Gastroesophageal sphincter (tissue), 4 donors: ENCODE measurements around the gene GMNN. TPM values are rescaled to one million over a fixed set of nuclear protein-coding genes. Genes with fewer than 3 reads are reported as not detected.
"Not testable (repeated sequence)": the region's sequence is repeated elsewhere in the genome, so short reads cannot be mapped to it uniquely, and the experiment has no call there.

Experiments
- ATAC-seq: fragments of 150-250 bp; one replicate; pipeline ENCODE4 v1.9.1; 2016; ENCODE audit warnings: mild to moderate bottlenecking, moderate library complexity
- H3K27ac ChIP-seq, 4 donors: fragments of 200-600 bp; sonication (generic) in 3 of 4; 1 replicate in 3 of 4; 2 replicates in 1 of 4; pipeline ENCODE4 v1.5.1; 2016 to 2019
- H3K27me3 ChIP-seq: fragments of 200-600 bp; sonication (generic); one replicate; pipeline ENCODE4 v1.5.1; 2019
- H3K36me3 ChIP-seq, 2 donors: fragments of 200-600 bp; sonication (generic); one replicate each; pipeline ENCODE4 v1.5.1; 2019; ENCODE audit warnings: control low read depth in 1 of 2
- H3K4me1 ChIP-seq, 3 donors: fragments of 200-600 bp; sonication (generic); 1 replicate in 2 of 3; 2 replicates in 1 of 3; pipeline ENCODE4 v1.5.1; 2016 to 2019; ENCODE audit warnings: control low read depth in 2 of 3
- H3K4me3 ChIP-seq, 2 donors: fragments of 200-600 bp; sonication (generic); one replicate each; pipeline ENCODE4 v1.5.1; 2019; ENCODE audit warnings: mild to moderate bottlenecking in 1 of 2, moderate library complexity in 1 of 2
- H3K9me3 ChIP-seq, 3 donors: fragments of 200-600 bp; sonication (generic); one replicate each; pipeline ENCODE4 v1.5.1; 2017 to 2019; ENCODE audit warnings: control low read depth in 2 of 3
- CTCF ChIP-seq, 4 experiments: fragments of 200-600 bp in 2 of 4; fragments of 450-650 bp in 2 of 4; sonication (generic) in 1 of 4; IDR thresholded peaks; one replicate each; pipeline ENCODE4 v1.5.1; 2017 to 2019; ENCODE audit warnings: antibody characterized with exemption in 4 of 4, mild to moderate bottlenecking in 2 of 4, moderate library complexity in 2 of 4
- EP300 ChIP-seq: sonication (generic); formaldehyde crosslinking; IDR thresholded peaks from one replicate; pipeline ENCODE4 v1.6.1; 2017; ENCODE audit warnings: antibody characterized with exemption, mild to moderate bottlenecking
- POLR2A ChIP-seq, 2 donors: fragments of 450-650 bp; IDR thresholded peaks; one replicate each; pipeline ENCODE4 v1.6.1; 2017; ENCODE audit warnings: antibody characterized with exemption in 2 of 2, mild to moderate bottlenecking in 2 of 2, moderate library complexity in 1 of 2
- POLR2AphosphoS5 ChIP-seq: sonication (generic); formaldehyde crosslinking; IDR thresholded peaks from one replicate; pipeline ENCODE4 v1.6.1; 2017; ENCODE audit warnings: antibody characterized with exemption
- WGBS, 2 donors: methylation state at CpG; one replicate each; pipeline ENCODE4 v1.1.5; 2018; ENCODE audit warnings: low coverage in 1 of 2; 5-methylcytosine and 5-hydroxymethylcytosine counted together
- total RNA-seq, 4 donors: library from RNA; depleted of rRNA; stranded (reverse); fragments of >200 nt; gene quantifications; one replicate each; pipeline ENCODE4 v1.1.0, GENCODE V29; 2016

GMNN gene
- total RNA-seq, 4 donors from 2014 or later, result 2.7 to 9.7 (median 4.0) TPM

GRCh38 chr6:24761851-24762250 lies 12.9 kb upstream of the GMNN start:
- ATAC-seq, result no peak
- Histone ChIP-seq H3K9me3 (no peaks in the 10 kb centered on the region), H3K4me3 (no peak overlapping the region), H3K4me1 (no peaks in the 10 kb centered on the region), H3K27me3 (no peaks in the 10 kb centered on the region), H3K36me3 (no peaks in the 10 kb centered on the region), H3K27ac (no peak overlapping the region)
- TF ChIP-seq POLR2AphosphoS5, result no peak
- TF ChIP-seq EP300, result no peak
- no peak for TF ChIP-seq CTCF (IDR thresholded peaks at IDR 0.05)
- no peak for TF ChIP-seq POLR2A (IDR thresholded peaks at IDR 0.05)

- no peaks in the 10 kb centered on the region for H3K36me3 ChIP-seq
- H3K4me1 ChIP-seq, result no peaks in the 10 kb centered on the region
- H3K27ac ChIP-seq, result no peak overlapping the region
- no peak for TF ChIP-seq CTCF (IDR thresholded peaks at IDR 0.05)
- no peak for TF ChIP-seq POLR2A (IDR thresholded peaks at IDR 0.05)
- no peak for TF ChIP-seq EP300
- TF ChIP-seq POLR2AphosphoS5, result no peak
- ATAC-seq, result no peak
- H3K9me3 ChIP-seq, result no peaks in the 10 kb centered on the region
- H3K4me3 ChIP-seq, result no peak overlapping the region
- WGBS, 2 donors, result 79 to 100% methylated on average over 2 to 3 of the region's 3 CpGs
- H3K27me3 ChIP-seq, result no peaks in the 10 kb centered on the region
Measured at GRCh38 chr6:24763578-24763977, 11.2 kb upstream of the GMNN start.

- 40 to 77% methylated on average over 1 to 5 of the region's 20 CpGs for WGBS, 2 donors
- not testable (repeated sequence) for H3K4me3 ChIP-seq, ATAC-seq, H3K9me3 ChIP-seq, H3K27ac ChIP-seq, H3K36me3 ChIP-seq, H3K27me3 ChIP-seq, H3K4me1 ChIP-seq
Measured at GRCh38 chr6:24764833-24765828, 9.6 kb upstream of the GMNN start.

- not testable (repeated sequence) for H3K4me1 ChIP-seq, H3K36me3 ChIP-seq, H3K4me3 ChIP-seq, H3K27ac ChIP-seq, H3K9me3 ChIP-seq, H3K27me3 ChIP-seq, ATAC-seq
- no CpG with 5 or more reads among the region's 26 CpGs for WGBS, 2 donors
Measured at GRCh38 chr6:24765968-24766367, 8.8 kb upstream of the GMNN start.

- no peak overlapping the region for H3K4me3 ChIP-seq
- no peaks in the 10 kb centered on the region for H3K36me3 ChIP-seq
- H3K27me3 ChIP-seq, result no peaks in the 10 kb centered on the region
- no peaks in the 10 kb centered on the region for H3K4me1 ChIP-seq
- 52 to 59% methylated on average over 9 of the region's 9 CpGs for WGBS, 2 donors
- no peak overlapping the region for H3K27ac ChIP-seq
- TF ChIP-seq CTCF (IDR thresholded peaks at IDR 0.05) (peak in 3 of 4 experiments; percentile 43 to 46 (median 45)), EP300 (no peak)
- ATAC-seq, result no peak
- no peaks in the 10 kb centered on the region for H3K9me3 ChIP-seq
Measured at GRCh38 chr6:24766680-24767462, 7.9 kb upstream of the GMNN start.

- no peak for ATAC-seq
- Histone ChIP-seq H3K27ac (no peak overlapping the region), H3K4me3 (no peak overlapping the region), H3K4me1 (no peaks in the 10 kb centered on the region), H3K27me3 (no peaks in the 10 kb centered on the region), H3K36me3 (no peaks in the 10 kb centered on the region), H3K9me3 (no peaks in the 10 kb centered on the region)
- TF ChIP-seq POLR2A (IDR thresholded peaks at IDR 0.05) (no peak), CTCF (IDR thresholded peaks at IDR 0.05) (no peak), POLR2AphosphoS5 (no peak), EP300 (no peak)
- WGBS, 2 donors, result 92 to 94% methylated on average over 4 to 5 of the region's 5 CpGs
Measured at GRCh38 chr6:24768361-24768760, 6.4 kb upstream of the GMNN start.
